GM10847 (cell line): Measurements from ENCODE around the gene LOXHD1.

Experiments
- POLR2A ChIP-seq: IDR thresholded peaks from 2 replicates; pipeline ENCODE4 v1.6.1; 2011; ENCODE audit not compliant: insufficient read length; ENCODE audit errors: extremely low read depth

The LOXHD1 gene

GRCh38 chr18:46516555-46516954 lies 140.5 kb downstream of the LOXHD1 start:
- TF ChIP-seq POLR2A, result no peak

- TF ChIP-seq POLR2A, result no peak
Observed at GRCh38 chr18:46510386-46510785, 146.6 kb downstream of the LOXHD1 start.

- no peak for TF ChIP-seq POLR2A
Observed at GRCh38 chr18:46509530-46509929, 147.5 kb downstream of the LOXHD1 start.

- TF ChIP-seq POLR2A, result no peak
Observed at GRCh38 chr18:46506974-46507586, 149.9 kb downstream of the LOXHD1 start.

GRCh38 chr18:46502444-46502843 lies 154.6 kb downstream of the LOXHD1 start:
- no peak for TF ChIP-seq POLR2A

- TF ChIP-seq POLR2A, result no peak
Observed at GRCh38 chr18:46497129-46497528, 159.9 kb downstream of the LOXHD1 start.

GRCh38 chr18:46488471-46489213 lies 168.4 kb downstream of the LOXHD1 start:
- no peak for TF ChIP-seq POLR2A

- TF ChIP-seq POLR2A, result no peak
Observed at GRCh38 chr18:46485675-46486194, 171.3 kb downstream of the LOXHD1 start.

- no peak for TF ChIP-seq POLR2A
Observed at GRCh38 chr18:46484971-46485370, 172.0 kb downstream of the LOXHD1 start.

- TF ChIP-seq POLR2A, result no peak
Observed at GRCh38 chr18:46482831-46483230, 174.2 kb downstream of the LOXHD1 start.

GRCh38 chr18:46481847-46482245 lies 175.2 kb downstream of the LOXHD1 start:
- TF ChIP-seq POLR2A, result no peak

GRCh38 chr18:46481048-46481846 lies 175.8 kb downstream of the LOXHD1 start:
- no peak for TF ChIP-seq POLR2A

- TF ChIP-seq POLR2A, result no peak
Observed at GRCh38 chr18:46480226-46480625, 176.8 kb downstream of the LOXHD1 start.

- TF ChIP-seq POLR2A, result no peak
Observed at GRCh38 chr18:46478796-46479195, 178.2 kb downstream of the LOXHD1 start.

- TF ChIP-seq POLR2A, result no peak
Observed at GRCh38 chr18:46477425-46478011, 179.5 kb downstream of the LOXHD1 start.
